ENCODE results near the gene LDLR. TPM values are rescaled to one million over a fixed set of nuclear protein-coding genes. Genes with fewer than 3 reads are reported as not detected.
"Not testable (repeated sequence)": the region's sequence is repeated elsewhere in the genome, so short reads cannot be mapped to it uniquely, and the experiment has no call there.

LDLR gene
- total RNA-seq, 2 experiments from 2014 or later = 64.2 to 64.9 TPM

GRCh38 chr19:11058246-11059030 is 30.8 kb upstream of the LDLR start:
- H3K9me3 Mint-ChIP-seq = no peaks in the 10 kb centered on the region
- H3K36me3 Mint-ChIP-seq (ENCODE audit: low read depth) = peaks cover 8% of the 10 kb centered on the region
- DNase-seq = no peak
- H3K4me3 Mint-ChIP-seq = no peak overlapping the region
- CTCF ChIA-PET = no interaction called here
- H3K4me1 Mint-ChIP-seq (ENCODE audit: low read depth) = no peaks in the 10 kb centered on the region
- intact Hi-C loops (cut with micrococcal nuclease) = no loop called here
- no peaks in the 10 kb centered on the region for H3K27me3 Mint-ChIP-seq (ENCODE audit: low read depth)
- H3K27ac Mint-ChIP-seq = no peak overlapping the region

GRCh38 chr19:11059511-11060358 is 29.5 kb upstream of the LDLR start:
- Mint-ChIP-seq H3K4me3 (no peak overlapping the region), H3K27ac (no peak overlapping the region)
- intact Hi-C loops (cut with micrococcal nuclease) = no loop called here

GRCh38 chr19:11061952-11062351 is 27.3 kb upstream of the LDLR start:
- Mint-ChIP-seq H3K27me3 (ENCODE audit: low read depth) (no peaks in the 10 kb centered on the region), H3K36me3 (ENCODE audit: low read depth) (peaks cover 14% of the 10 kb centered on the region), H3K9me3 (no peaks in the 10 kb centered on the region), H3K4me3 (no peak overlapping the region), H3K27ac (no peak overlapping the region), H3K4me1 (ENCODE audit: low read depth) (no peaks in the 10 kb centered on the region)
- CTCF ChIA-PET = no interaction called here
- DNase-seq = no peak
- intact Hi-C loops (cut with micrococcal nuclease) = no loop called here

More at GRCh38 chr19:11059511-11060358, 29.5 kb upstream of the LDLR start:
- no peak for DNase-seq
- Mint-ChIP-seq H3K9me3 (no peaks in the 10 kb centered on the region), H3K27me3 (ENCODE audit: low read depth) (no peaks in the 10 kb centered on the region), H3K36me3 (ENCODE audit: low read depth) (peaks cover 10% of the 10 kb centered on the region), H3K4me1 (ENCODE audit: low read depth) (no peaks in the 10 kb centered on the region)
- CTCF ChIA-PET = no interaction called here

GRCh38 chr19:11063434-11063833 is 25.8 kb upstream of the LDLR start:
- CTCF ChIA-PET = interaction anchor here (0.6 kb wide), 1 partner anchor 72 kb away, joined by 3 read pairs; no protein-coding TSS in a partner anchor
- no peak for DNase-seq
- intact Hi-C loops (cut with micrococcal nuclease) = no loop called here
- H3K4me3 Mint-ChIP-seq = no peak overlapping the region
- H3K4me1 Mint-ChIP-seq (ENCODE audit: low read depth) = no peaks in the 10 kb centered on the region
- no peaks in the 10 kb centered on the region for H3K9me3 Mint-ChIP-seq
- peaks cover 22% of the 10 kb centered on the region for H3K36me3 Mint-ChIP-seq (ENCODE audit: low read depth)
- no peak overlapping the region for H3K27ac Mint-ChIP-seq
- H3K27me3 Mint-ChIP-seq (ENCODE audit: low read depth) = no peaks in the 10 kb centered on the region

- intact Hi-C loops (cut with micrococcal nuclease) = no loop called here
- Mint-ChIP-seq H3K4me3 (no peak overlapping the region), H3K27ac (no peak overlapping the region), H3K4me1 (ENCODE audit: low read depth) (no peaks in the 10 kb centered on the region), H3K9me3 (no peaks in the 10 kb centered on the region), H3K36me3 (ENCODE audit: low read depth) (peaks cover 22% of the 10 kb centered on the region), H3K27me3 (ENCODE audit: low read depth) (no peaks in the 10 kb centered on the region)
- CTCF ChIA-PET = interaction anchor here (2.7 kb wide), 1 partner anchor 29 kb away, joined by 7 read pairs; no protein-coding TSS in a partner anchor
- DNase-seq = no peak
Measured at GRCh38 chr19:11064831-11065303, 24.4 kb upstream of the LDLR start.

GRCh38 chr19:11066326-11066725 is 22.9 kb upstream of the LDLR start:
- Mint-ChIP-seq H3K4me1 (ENCODE audit: low read depth) (no peaks in the 10 kb centered on the region), H3K4me3 (no peak overlapping the region), H3K9me3 (no peaks in the 10 kb centered on the region), H3K36me3 (ENCODE audit: low read depth) (peaks cover 22% of the 10 kb centered on the region), H3K27me3 (ENCODE audit: low read depth) (no peaks in the 10 kb centered on the region), H3K27ac (no peak overlapping the region)
- DNase-seq = no peak
- intact Hi-C loops (cut with micrococcal nuclease) = no loop called here
- CTCF ChIA-PET = interaction anchor here (0.8 to 2.7 kb wide), 2 partner anchors 30 to 72 kb away, joined by 3 to 7 read pairs; no protein-coding TSS in a partner anchor

- CTCF ChIA-PET = interaction anchor here (0.5 to 2.7 kb wide), 5 partner anchors 20 to 90 kb away, joined by 3 to 7 read pairs (median 3); no protein-coding TSS in a partner anchor
- no peak overlapping the region for H3K4me3 Mint-ChIP-seq
- intact Hi-C loops (cut with micrococcal nuclease) = no loop called here
Measured at GRCh38 chr19:11067356-11068113, 21.7 kb upstream of the LDLR start.

GRCh38 chr19:11069561-11069960 is 19.7 kb upstream of the LDLR start:
- peaks cover 17% of the 10 kb centered on the region for H3K36me3 Mint-ChIP-seq (ENCODE audit: low read depth)
- no peak overlapping the region for H3K27ac Mint-ChIP-seq
- H3K9me3 Mint-ChIP-seq = no peaks in the 10 kb centered on the region
- CTCF ChIA-PET = no interaction called here
- H3K27me3 Mint-ChIP-seq (ENCODE audit: low read depth) = no peaks in the 10 kb centered on the region
- no peak overlapping the region for H3K4me3 Mint-ChIP-seq
- peaks cover 7% of the 10 kb centered on the region for H3K4me1 Mint-ChIP-seq (ENCODE audit: low read depth)
- DNase-seq = no peak
- intact Hi-C loops (cut with micrococcal nuclease) = no loop called here

More at GRCh38 chr19:11067356-11068113, 21.7 kb upstream of the LDLR start:
- no peaks in the 10 kb centered on the region for H3K9me3 Mint-ChIP-seq
- H3K36me3 Mint-ChIP-seq (ENCODE audit: low read depth) = peaks cover 18% of the 10 kb centered on the region
- no peaks in the 10 kb centered on the region for H3K27me3 Mint-ChIP-seq (ENCODE audit: low read depth)
- no peak overlapping the region for H3K27ac Mint-ChIP-seq
- DNase-seq = no peak
- no peaks in the 10 kb centered on the region for H3K4me1 Mint-ChIP-seq (ENCODE audit: low read depth)

- CTCF ChIA-PET = no interaction called here
- H3K9me3 Mint-ChIP-seq = no peaks in the 10 kb centered on the region
- peaks cover 17% of the 10 kb centered on the region for H3K36me3 Mint-ChIP-seq (ENCODE audit: low read depth)
- no peak for DNase-seq
- H3K27me3 Mint-ChIP-seq (ENCODE audit: low read depth) = no peaks in the 10 kb centered on the region
- intact Hi-C loops (cut with micrococcal nuclease) = no loop called here
- no peak overlapping the region for H3K4me3 Mint-ChIP-seq
- H3K27ac Mint-ChIP-seq = no peak overlapping the region
- H3K4me1 Mint-ChIP-seq (ENCODE audit: low read depth) = peaks cover 9% of the 10 kb centered on the region
Measured at GRCh38 chr19:11070123-11070522, 19.1 kb upstream of the LDLR start.

GRCh38 chr19:11073568-11073967 is 15.7 kb upstream of the LDLR start:
- CTCF ChIA-PET = no interaction called here
- intact Hi-C loops (cut with micrococcal nuclease) = no loop called here

GRCh38 chr19:11076792-11077191 is 12.5 kb upstream of the LDLR start:
- H3K4me1 Mint-ChIP-seq (ENCODE audit: low read depth); H3K4me3 Mint-ChIP-seq; H3K36me3 Mint-ChIP-seq (ENCODE audit: low read depth); DNase-seq; H3K27me3 Mint-ChIP-seq (ENCODE audit: low read depth); H3K9me3 Mint-ChIP-seq; CTCF ChIA-PET; intact Hi-C loops (cut with micrococcal nuclease); H3K27ac Mint-ChIP-seq: not testable (repeated sequence)

More at GRCh38 chr19:11073568-11073967, 15.7 kb upstream of the LDLR start:
- H3K4me1 Mint-ChIP-seq (ENCODE audit: low read depth) = peaks cover 9% of the 10 kb centered on the region
- no peak for DNase-seq
- H3K27ac Mint-ChIP-seq = no peak overlapping the region
- no peak overlapping the region for H3K4me3 Mint-ChIP-seq
- peaks cover 4% of the 10 kb centered on the region for H3K36me3 Mint-ChIP-seq (ENCODE audit: low read depth)
- no peaks in the 10 kb centered on the region for H3K27me3 Mint-ChIP-seq (ENCODE audit: low read depth)
- no peaks in the 10 kb centered on the region for H3K9me3 Mint-ChIP-seq

- peaks cover 9% of the 10 kb centered on the region for H3K4me1 Mint-ChIP-seq (ENCODE audit: low read depth)
- H3K4me3 Mint-ChIP-seq = no peak overlapping the region
- H3K27me3 Mint-ChIP-seq (ENCODE audit: low read depth) = no peaks in the 10 kb centered on the region
- H3K9me3 Mint-ChIP-seq = no peaks in the 10 kb centered on the region
- H3K27ac Mint-ChIP-seq = no peak overlapping the region
- no peak for DNase-seq
- no peaks in the 10 kb centered on the region for H3K36me3 Mint-ChIP-seq (ENCODE audit: low read depth)
- intact Hi-C loops (cut with micrococcal nuclease) = no loop called here
- CTCF ChIA-PET = no interaction called here
Measured at GRCh38 chr19:11078893-11079292, 10.4 kb upstream of the LDLR start.
